Mesodermal cell (in vitro differentiated cells): Measurements from ENCODE around the gene ACVR1.
"Not testable (repeated sequence)": the region's sequence is repeated elsewhere in the genome, so short reads cannot be mapped to it uniquely, and the experiment has no call there.

Source experiments
- H3K27ac ChIP-seq: 2 replicates; pipeline ENCODE4 v1.7.0; 2013; ENCODE audit warnings: mild to moderate bottlenecking, low read depth, low read length, moderate library complexity; ENCODE audit not compliant: severe bottlenecking
- H3K36me3 ChIP-seq: 2 replicates; pipeline ENCODE4 v1.7.1; 2013; ENCODE audit warnings: mild to moderate bottlenecking, low read length, moderate library complexity; ENCODE audit not compliant: control insufficient read depth, insufficient read depth
- H3K4me1 ChIP-seq: one replicate; pipeline ENCODE4 v1.7.1; 2013; ENCODE audit warnings: mild to moderate bottlenecking, low read length; ENCODE audit not compliant: insufficient read depth, control insufficient read depth, poor library complexity, severe bottlenecking
- H3K4me3 ChIP-seq: 2 replicates; pipeline ENCODE4 v1.7.0; 2013; ENCODE audit warnings: low read length, control low read depth, mild to moderate bottlenecking; ENCODE audit not compliant: insufficient read depth, poor library complexity, severe bottlenecking; ENCODE audit errors: extremely low read depth
- H3K9me3 ChIP-seq: 2 replicates; pipeline ENCODE4 v1.7.1; 2013; ENCODE audit warnings: mild to moderate bottlenecking, low read length, moderate library complexity; ENCODE audit not compliant: control insufficient read depth
- WGBS, 2 experiments: methylation state at CpG; one replicate each; pipeline ENCODE4 v1.1.5; 2013; ENCODE audit warnings: missing lambda C conversion rate in 2 of 2; ENCODE audit not compliant: insufficient coverage in 2 of 2; 5-methylcytosine and 5-hydroxymethylcytosine counted together

Gene ACVR1

GRCh38 chr2:157760949-157761348, 115.2 kb downstream of the ACVR1 start:
- Histone ChIP-seq H3K27ac (no peak overlapping the region), H3K4me1 (no peaks in the 10 kb centered on the region), H3K4me3 (no peak overlapping the region), H3K9me3 (peaks cover 19% of the 10 kb centered on the region), H3K36me3 (peaks cover 90% of the 10 kb centered on the region)
- WGBS, 2 experiments, result 82 to 90% methylated on average over 3 to 4 of the region's 5 CpGs

DNA sequence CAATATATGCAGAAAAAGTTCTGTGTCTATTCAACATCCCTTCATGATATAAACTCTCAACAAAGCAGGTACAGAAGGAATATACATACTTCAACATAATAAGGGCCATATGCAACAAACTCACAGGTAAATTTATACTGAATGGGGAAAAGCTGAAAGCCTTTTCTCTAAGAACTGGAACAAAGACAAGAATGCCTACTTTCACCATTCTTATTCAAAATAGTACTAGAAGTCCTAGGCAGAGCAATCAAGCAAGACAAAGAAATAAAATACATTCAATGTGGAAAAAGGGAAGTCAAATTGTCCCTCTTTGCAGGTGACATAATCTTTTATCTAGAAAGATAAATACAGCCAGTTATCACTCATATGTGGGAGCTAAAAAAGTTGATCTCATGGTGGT, 116.3 kb downstream of the ACVR1 start:
- no peak overlapping the region for H3K4me3 ChIP-seq
- H3K27ac ChIP-seq, result no peak overlapping the region
- peaks cover 88% of the 10 kb centered on the region for H3K36me3 ChIP-seq
- peaks cover 22% of the 10 kb centered on the region for H3K9me3 ChIP-seq
- no peaks in the 10 kb centered on the region for H3K4me1 ChIP-seq

DNA sequence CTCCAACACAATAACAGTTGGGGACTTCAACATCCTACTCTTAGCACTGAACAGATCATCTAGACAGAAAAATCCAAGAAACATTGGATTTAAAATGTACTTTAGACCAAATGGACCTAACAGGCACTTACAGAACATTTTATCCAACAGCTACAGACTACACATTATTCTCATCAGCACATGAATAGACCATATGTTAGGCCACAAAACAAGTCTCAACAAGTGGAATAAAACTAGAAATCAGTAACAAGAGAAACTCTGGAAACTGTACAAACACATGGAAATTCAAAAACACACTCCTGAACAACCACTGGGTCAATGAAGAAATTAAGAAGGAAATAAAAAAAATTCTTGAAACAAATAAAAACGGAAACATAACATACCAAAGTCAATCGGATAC, 117.5 kb downstream of the ACVR1 start:
- Histone ChIP-seq H3K9me3 (peaks cover 22% of the 10 kb centered on the region), H3K4me1 (no peaks in the 10 kb centered on the region), H3K27ac (no peak overlapping the region), H3K4me3 (no peak overlapping the region), H3K36me3 (peaks cover 76% of the 10 kb centered on the region)
- WGBS, 2 experiments, result 100% methylated on average over 1 of the region's 2 CpGs; no CpG with 5 or more reads in 1 of the 2 experiments

DNA sequence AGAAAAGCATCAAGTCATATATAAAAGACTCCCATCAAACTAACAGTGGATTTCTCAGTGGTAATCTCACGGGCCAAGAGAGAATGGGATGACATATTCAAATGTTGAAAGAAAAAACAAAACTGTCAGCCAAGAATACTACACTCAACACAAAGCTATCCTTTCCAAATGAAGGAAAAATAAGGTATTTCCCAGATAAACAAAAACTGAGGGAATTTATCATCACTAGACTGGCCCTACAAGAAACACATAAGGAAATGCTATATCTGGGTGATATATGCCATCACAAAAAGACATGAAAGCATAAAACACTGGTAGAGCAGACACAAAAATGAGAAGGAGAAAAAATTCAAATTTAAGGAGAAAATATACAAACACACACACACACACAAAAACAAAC, 118.6 kb downstream of the ACVR1 start:
- H3K4me1 ChIP-seq, result no peaks in the 10 kb centered on the region
- H3K36me3 ChIP-seq, result peaks cover 76% of the 10 kb centered on the region
- WGBS, 2 experiments, result no CpG with 5 or more reads among the region's 1 CpG
- peaks cover 22% of the 10 kb centered on the region for H3K9me3 ChIP-seq
- H3K27ac ChIP-seq, result no peak overlapping the region
- H3K4me3 ChIP-seq, result no peak overlapping the region

DNA sequence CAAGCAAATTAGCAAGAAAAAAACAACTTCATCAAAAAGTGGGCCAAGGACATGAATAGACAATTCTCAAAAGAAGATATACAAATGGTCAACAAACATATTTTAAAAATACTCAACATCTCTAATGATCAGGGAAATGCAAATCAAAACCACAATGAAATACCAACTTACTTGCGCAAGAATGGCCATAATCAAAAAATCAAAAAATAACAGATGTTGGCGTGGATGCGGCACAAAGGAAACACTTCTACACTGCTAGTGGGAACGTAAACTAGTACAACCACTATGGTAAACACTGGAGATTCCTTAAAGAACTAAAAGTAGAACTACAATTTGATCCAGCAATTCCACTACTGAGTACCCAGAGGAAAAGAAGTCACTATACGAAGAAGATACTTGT, 119.7 kb downstream of the ACVR1 start:
- H3K4me3 ChIP-seq, H3K4me1 ChIP-seq, H3K27ac ChIP-seq: not testable (repeated sequence)
- WGBS, 2 experiments, result 80 to 96% methylated on average over 1 to 4 of the region's 5 CpGs
- Histone ChIP-seq H3K36me3 (peaks cover 77% of the 10 kb centered on the region), H3K9me3 (peaks cover 13% of the 10 kb centered on the region)

DNA sequence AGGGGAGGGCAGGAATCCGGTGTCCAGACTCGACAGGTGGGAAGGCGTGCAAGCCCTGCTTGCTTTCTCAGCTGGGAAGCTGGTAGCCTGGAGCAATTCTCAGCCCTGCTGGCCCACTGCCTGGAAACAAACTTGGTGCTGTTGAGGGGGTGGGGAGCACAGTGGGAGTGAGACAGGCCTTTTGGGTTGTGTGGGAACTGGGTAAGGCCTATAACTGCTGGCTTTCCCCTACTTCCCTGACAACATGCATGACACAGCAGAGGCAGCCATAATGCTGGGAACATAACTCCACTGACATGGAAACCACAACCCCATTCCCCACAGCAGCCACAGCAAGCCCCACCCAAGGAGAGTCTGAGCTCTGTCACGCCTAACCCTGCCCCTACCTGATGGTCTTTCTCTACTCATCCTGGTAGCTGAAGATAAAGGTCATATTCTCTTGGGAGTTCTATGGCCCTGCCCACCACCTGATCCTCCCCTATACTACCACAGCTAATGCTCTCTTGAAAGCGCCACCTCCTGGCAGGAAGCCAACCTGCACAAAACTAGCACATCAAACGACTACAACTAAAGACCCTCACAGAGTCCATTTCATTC, 124.6 kb downstream of the ACVR1 start:
- H3K27ac ChIP-seq, result no peak overlapping the region
- H3K4me3 ChIP-seq, result no peak overlapping the region
- WGBS, 2 experiments, result 78 to 82% methylated on average over 5 of the region's 6 CpGs
- H3K4me1 ChIP-seq, result peaks cover 15% of the 10 kb centered on the region
- H3K36me3 ChIP-seq, result peaks cover 54% of the 10 kb centered on the region
- peaks cover 5% of the 10 kb centered on the region for H3K9me3 ChIP-seq

DNA sequence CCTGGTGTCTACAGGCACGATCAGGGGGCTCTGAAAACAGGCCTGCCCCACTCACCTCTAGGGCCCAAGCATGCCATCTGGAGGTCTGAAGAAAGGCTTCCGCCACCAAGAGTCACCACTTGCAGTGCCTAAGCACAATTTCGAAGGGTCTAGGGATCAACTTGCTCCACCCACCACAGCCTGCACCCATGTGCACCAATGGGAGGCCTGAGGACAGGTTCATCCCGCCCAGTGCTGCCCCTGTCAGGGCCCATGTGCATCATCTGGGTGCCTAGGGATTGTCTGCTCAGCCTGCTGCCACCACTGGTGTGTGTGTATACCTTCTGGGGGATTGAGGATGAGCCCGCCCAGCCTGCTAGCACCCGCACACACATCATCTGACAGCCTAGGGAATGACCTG, 126.4 kb downstream of the ACVR1 start:
- Histone ChIP-seq H3K36me3 (peaks cover 46% of the 10 kb centered on the region), H3K4me3 (no peak overlapping the region), H3K4me1 (peaks cover 15% of the 10 kb centered on the region), H3K9me3 (no peaks in the 10 kb centered on the region), H3K27ac (no peak overlapping the region)
- 91 to 94% methylated on average over 4 to 5 of the region's 6 CpGs for WGBS, 2 experiments

- peaks cover 15% of the 10 kb centered on the region for H3K4me1 ChIP-seq
- no peak overlapping the region for H3K4me3 ChIP-seq
- H3K36me3 ChIP-seq, result peaks cover 55% of the 10 kb centered on the region
- H3K27ac ChIP-seq, result peak overlapping the region; percentile 6
- no peaks in the 10 kb centered on the region for H3K9me3 ChIP-seq
- 80 to 83% methylated on average over 1 of the region's 3 CpGs for WGBS, 2 experiments
Measured at GRCh38 chr2:157748371-157749142, 127.6 kb downstream of the ACVR1 start.

GRCh38 chr2:157747695-157748370, 128.3 kb downstream of the ACVR1 start:
- H3K9me3 ChIP-seq, result no peaks in the 10 kb centered on the region
- 64 to 80% methylated on average over 2 of the region's 3 CpGs for WGBS, 2 experiments
- peaks cover 15% of the 10 kb centered on the region for H3K4me1 ChIP-seq
- peak overlapping the region; percentile 6 for H3K27ac ChIP-seq
- H3K4me3 ChIP-seq, result no peak overlapping the region
- H3K36me3 ChIP-seq, result peaks cover 56% of the 10 kb centered on the region

- Histone ChIP-seq H3K4me1 (peaks cover 15% of the 10 kb centered on the region), H3K36me3 (peaks cover 56% of the 10 kb centered on the region), H3K9me3 (no peaks in the 10 kb centered on the region), H3K4me3 (no peak overlapping the region), H3K27ac (no peak overlapping the region)
- WGBS, 2 experiments, result no CpG with 5 or more reads among the region's 3 CpGs
Measured at GRCh38 chr2:157747280-157747679, 128.8 kb downstream of the ACVR1 start.
